H1 (cell line): ENCODE data around the gene RUFY4. TPM values are rescaled to one million over a fixed set of nuclear protein-coding genes. Genes with fewer than 3 reads are reported as not detected.

ENCODE experiments used
- CTCF ChIA-PET: fragments of 300-600 bp; sonication (Branson Sonifier 250); formaldehyde crosslinking; loops from one replicate; lab custom pipeline; 2021; ENCODE audit not compliant: partially characterized antibody; lab: Charles Lee
- POLR2A ChIA-PET: fragments of 300-600 bp; sonication (Branson Sonifier 250); formaldehyde crosslinking; loops from one replicate; lab custom pipeline; 2021; ENCODE audit warnings: inconsistent platforms; ENCODE audit not compliant: partially characterized antibody; lab: Charles Lee
- DNase-seq, 2 experiments: peaks; one replicate each; pipeline versions ENCODE4 v3.0.0 to v3.0.0-alpha.2; 2010 to 2022; ENCODE audit warnings: low spot score in 2 of 2, low read depth in 1 of 2, mixed read lengths in 1 of 2
- FAIRE-seq: peaks from 2 replicates; lab custom pipeline; 2011; peaks lifted over from hg19 to GRCh38; lab: Jason Lieb, UNC
- H2AFZ ChIP-seq: 2 replicates; pipeline ENCODE4 v1.8.1; 2012; ENCODE audit warnings: low read length, inconsistent platforms
- H2AK5ac ChIP-seq: 2 replicates; pipeline ENCODE4 v1.6.1; 2013; ENCODE audit warnings: low read depth, low read length
- H2BK120ac ChIP-seq: replicated peaks from 2 replicates; pipeline ENCODE3; 2013; ENCODE audit warnings: low read depth, low read length, inconsistent platforms
- H2BK12ac ChIP-seq: 2 replicates; pipeline ENCODE4 v1.6.1; 2013; ENCODE audit warnings: low read depth, low read length
- H2BK15ac ChIP-seq: 2 replicates; pipeline ENCODE4 v1.6.1; 2013; ENCODE audit warnings: low read length
- H2BK20ac ChIP-seq: 2 replicates; pipeline ENCODE4 v1.6.1; 2013; ENCODE audit warnings: low read length
- H2BK5ac ChIP-seq: 2 replicates; pipeline ENCODE4 v1.6.1; 2013; ENCODE audit warnings: low read depth, low read length
- H3K14ac ChIP-seq: 2 replicates; pipeline ENCODE4 v1.6.1; 2013; ENCODE audit warnings: inconsistent platforms; ENCODE audit not compliant: insufficient read length
- H3K18ac ChIP-seq: 2 replicates; pipeline ENCODE4 v1.6.1; 2013; ENCODE audit warnings: low read length; ENCODE audit errors: extremely low read depth
- H3K23ac ChIP-seq: 2 replicates; pipeline ENCODE4 v1.6.1; 2013; ENCODE audit warnings: inconsistent platforms; ENCODE audit not compliant: insufficient read length
- H3K23me2 ChIP-seq: 2 replicates; pipeline ENCODE4 v1.6.1; 2013; ENCODE audit warnings: low read depth, low read length
- H3K27ac ChIP-seq: 2 replicates; pipeline ENCODE4 v1.6.1; 2011; ENCODE audit warnings: low read depth, low read length, inconsistent platforms
- H3K27me3 ChIP-seq, 4 experiments: replicated peaks in 1 of 4; 1 replicate in 1 of 4; 2 replicates in 3 of 4; pipeline versions ENCODE4 v1.6.1 to v1.8.1; 2011 to 2013; ENCODE audit warnings: low read length in 3 of 4, mild to moderate bottlenecking in 3 of 4, inconsistent platforms in 2 of 4, mixed read lengths in 2 of 4, moderate library complexity in 1 of 4; ENCODE audit not compliant: control insufficient read depth in 3 of 4, insufficient read depth in 3 of 4; ENCODE audit errors: extremely low read depth in 1 of 4
- H3K36me3 ChIP-seq, 4 experiments: 2 replicates each; pipeline versions ENCODE4 v1.6.1 to v1.8.1; 2011 to 2013; ENCODE audit warnings: mild to moderate bottlenecking in 4 of 4, low read length in 3 of 4, moderate library complexity in 2 of 4, control low read depth in 1 of 4, inconsistent platforms in 1 of 4; ENCODE audit not compliant: insufficient read depth in 4 of 4, control insufficient read depth in 2 of 4
- H3K4ac ChIP-seq: replicated peaks from 2 replicates; pipeline ENCODE3; 2013; ENCODE audit warnings: low read length, low read depth, mixed read lengths, inconsistent platforms; ENCODE audit not compliant: insufficient read length
- H3K4me1 ChIP-seq, 4 experiments: replicated peaks in 1 of 4; 1 replicate in 1 of 4; 2 replicates in 3 of 4; pipeline versions ENCODE4 v1.6.1 to v1.8.1; 2011 to 2013; ENCODE audit warnings: low read length in 3 of 4, inconsistent platforms in 2 of 4, mixed read lengths in 1 of 4; ENCODE audit not compliant: insufficient read depth in 4 of 4, control insufficient read depth in 3 of 4
- H3K4me2 ChIP-seq, 2 experiments: 2 replicates each; pipeline versions ENCODE4 v1.6.1 to v1.8.1; 2011 to 2013; ENCODE audit warnings: low read depth in 2 of 2, low read length in 2 of 2, control low read depth in 1 of 2, inconsistent platforms in 1 of 2, mild to moderate bottlenecking in 1 of 2; ENCODE audit not compliant: insufficient read depth in 1 of 2
- H3K4me3 ChIP-seq, 4 experiments: fragments of 200-600, 300-600 bp in 1 of 4; sonication (generic), shearing (Covaris generic), sonication (Bioruptor Twin) in 1 of 4; 2 replicates each; pipeline versions ENCODE4 v1.5.1 to v1.8.1; 2011 to 2016; ENCODE audit warnings: low read length in 4 of 4, low read depth in 3 of 4, control low read depth in 2 of 4, inconsistent platforms in 2 of 4, mild to moderate bottlenecking in 2 of 4, mixed read lengths in 1 of 4, moderate library complexity in 1 of 4; ENCODE audit not compliant: insufficient read depth in 2 of 4; ENCODE audit errors: extremely low read depth in 1 of 4
- H3K56ac ChIP-seq: replicated peaks from 2 replicates; pipeline ENCODE3; 2013; ENCODE audit warnings: low read depth, mild to moderate bottlenecking, mixed read lengths, low read length, inconsistent platforms; ENCODE audit not compliant: insufficient read length
- H3K79me1 ChIP-seq: 2 replicates; pipeline ENCODE4 v1.6.1; 2013; ENCODE audit warnings: low read depth, low read length, control low read depth
- H3K79me2 ChIP-seq, 2 experiments: 2 replicates each; pipeline versions ENCODE4 v1.6.1 to v1.8.1; 2012 to 2013; ENCODE audit warnings: low read length in 2 of 2, mild to moderate bottlenecking in 2 of 2, inconsistent platforms in 1 of 2; ENCODE audit not compliant: insufficient read depth in 2 of 2, control insufficient read depth in 1 of 2
- H3K9ac ChIP-seq, 4 experiments: replicated peaks in 1 of 4; 1 replicate in 1 of 4; 2 replicates in 3 of 4; pipeline versions ENCODE4 v1.6.1 to v1.8.1; 2011 to 2013; ENCODE audit warnings: low read depth in 3 of 4, low read length in 3 of 4, control low read depth in 2 of 4, mild to moderate bottlenecking in 2 of 4, moderate library complexity in 2 of 4, inconsistent platforms in 1 of 4; ENCODE audit errors: extremely low read depth in 1 of 4
- H3K9me3 ChIP-seq, 2 experiments: 2 replicates each; pipeline versions ENCODE4 v1.6.1 to v1.8.1; 2012 to 2013; ENCODE audit warnings: mild to moderate bottlenecking in 2 of 2, moderate library complexity in 2 of 2, control low read depth in 1 of 2, inconsistent platforms in 1 of 2, low read depth in 1 of 2, low read length in 1 of 2, mixed read lengths in 1 of 2; ENCODE audit not compliant: insufficient read depth in 2 of 2
- H4K20me1 ChIP-seq, 2 experiments: replicated peaks in 1 of 2; 2 replicates each; pipeline versions ENCODE3 to v1.8.1; 2011 to 2013; ENCODE audit warnings: inconsistent platforms in 2 of 2, low read length in 2 of 2, mild to moderate bottlenecking in 1 of 2; ENCODE audit not compliant: insufficient read depth in 2 of 2, control insufficient read depth in 1 of 2
- H4K5ac ChIP-seq: 2 replicates; pipeline ENCODE4 v1.6.1; 2013; ENCODE audit warnings: low read length, low read depth, mixed read lengths, inconsistent platforms; ENCODE audit not compliant: insufficient read length
- H4K8ac ChIP-seq: 2 replicates; pipeline ENCODE4 v1.8.0; 2013; ENCODE audit warnings: mild to moderate bottlenecking, moderate library complexity, low read length, inconsistent platforms; ENCODE audit not compliant: insufficient read depth; ENCODE audit errors: extremely low read depth
- H4K91ac ChIP-seq: replicated peaks from 2 replicates; pipeline ENCODE3; 2013; ENCODE audit warnings: low read length, mixed read lengths, inconsistent platforms; ENCODE audit not compliant: insufficient read length
- CBX5 ChIP-seq: fragments of 300-800, 300-1000 bp; sonication (generic); IDR thresholded peaks from 2 replicates; pipeline ENCODE4 v1.7.1; 2016; ENCODE audit warnings: antibody characterized with exemption, low read length, low read depth
- CHD2 ChIP-seq: IDR thresholded peaks from 2 replicates; pipeline ENCODE4 v1.6.1; 2012; ENCODE audit warnings: low read length, improper control_type of control experiment
- CTBP2 ChIP-seq: IDR thresholded peaks from 2 replicates; pipeline ENCODE4 v1.7.0; 2011; ENCODE audit warnings: borderline replicate concordance, mild to moderate bottlenecking, moderate library complexity, mixed read lengths, low read length; ENCODE audit not compliant: insufficient read depth, insufficient read length
- KDM5A ChIP-seq: fragments of 200-600 bp; IDR thresholded peaks from 2 replicates; pipeline ENCODE4 v1.7.1; 2012; ENCODE audit warnings: mild to moderate bottlenecking, low read length, inconsistent platforms, mixed read lengths
- NRF1 ChIP-seq: IDR thresholded peaks from 2 replicates; pipeline ENCODE4 v1.6.1; 2011; ENCODE audit warnings: mild to moderate bottlenecking, low read depth, low read length, improper control_type of control experiment
- SIRT6 ChIP-seq: IDR thresholded peaks from one replicate; pipeline ENCODE4 v1.7.1; 2012; ENCODE audit warnings: low read length, inconsistent platforms
- SRF ChIP-seq: IDR thresholded peaks from 2 replicates; pipeline ENCODE4 v1.6.1; 2011; ENCODE audit warnings: mild to moderate bottlenecking, low read depth, low read length, moderate library complexity
- TAF1 ChIP-seq: IDR thresholded peaks from 2 replicates; pipeline ENCODE4 v1.6.1; 2011; ENCODE audit warnings: mild to moderate bottlenecking, low read depth, low read length
- WGBS, 2 experiments: shearing (Covaris generic) in 1 of 2; methylation state at CpG; one replicate each; pipeline versions ENCODE4 v1.1.6 to v1.1.7; 2013 to 2015; ENCODE audit warnings: low lambda C conversion rate in 2 of 2, mixed read lengths in 2 of 2, inconsistent platforms in 1 of 2, low coverage in 1 of 2, missing lambda C conversion rate in 1 of 2; ENCODE audit not compliant: insufficient replicate concordance in 2 of 2, insufficient coverage in 1 of 2, insufficient read length in 1 of 2; ENCODE audit errors: extremely low coverage in 1 of 2, missing lambda C conversion rate in 1 of 2; 5-methylcytosine and 5-hydroxymethylcytosine counted together
- polyA plus RNA-seq, 7 experiments: library from polyadenylated mRNA; depleted of rRNA in 3 of 7; stranded (reverse) in 5 of 7; unstranded in 2 of 7; fragments of >200 nt in 5 of 7; fragments of 200-250 nt in 2 of 7; gene quantifications; 1 replicate in 5 of 7; 2 replicates in 1 of 7; 4 replicates in 1 of 7; pipeline versions ENCODE4 v1.2.1 to v1.2.3, GENCODE V29; 2011 to 2013; ENCODE audit warnings: missing spikeins in 2 of 7, mixed read lengths in 2 of 7
- total RNA-seq: library from RNA; stranded (reverse); fragmentation: NEBNext Ultra II Directional; extraction: Animal tissue kit (Norgen Biotek cat#: 25700); gene quantifications from 2 replicates; pipeline ENCODE4 v1.2.1, GENCODE V29; 2021

RUFY4 gene
- total and polyA plus RNA-seq, 2 of the 8 experiments (the other 6 are each of a cell fraction or from before 2014, with no cell fraction given): 0.32 to 0.38 TPM

DNA sequence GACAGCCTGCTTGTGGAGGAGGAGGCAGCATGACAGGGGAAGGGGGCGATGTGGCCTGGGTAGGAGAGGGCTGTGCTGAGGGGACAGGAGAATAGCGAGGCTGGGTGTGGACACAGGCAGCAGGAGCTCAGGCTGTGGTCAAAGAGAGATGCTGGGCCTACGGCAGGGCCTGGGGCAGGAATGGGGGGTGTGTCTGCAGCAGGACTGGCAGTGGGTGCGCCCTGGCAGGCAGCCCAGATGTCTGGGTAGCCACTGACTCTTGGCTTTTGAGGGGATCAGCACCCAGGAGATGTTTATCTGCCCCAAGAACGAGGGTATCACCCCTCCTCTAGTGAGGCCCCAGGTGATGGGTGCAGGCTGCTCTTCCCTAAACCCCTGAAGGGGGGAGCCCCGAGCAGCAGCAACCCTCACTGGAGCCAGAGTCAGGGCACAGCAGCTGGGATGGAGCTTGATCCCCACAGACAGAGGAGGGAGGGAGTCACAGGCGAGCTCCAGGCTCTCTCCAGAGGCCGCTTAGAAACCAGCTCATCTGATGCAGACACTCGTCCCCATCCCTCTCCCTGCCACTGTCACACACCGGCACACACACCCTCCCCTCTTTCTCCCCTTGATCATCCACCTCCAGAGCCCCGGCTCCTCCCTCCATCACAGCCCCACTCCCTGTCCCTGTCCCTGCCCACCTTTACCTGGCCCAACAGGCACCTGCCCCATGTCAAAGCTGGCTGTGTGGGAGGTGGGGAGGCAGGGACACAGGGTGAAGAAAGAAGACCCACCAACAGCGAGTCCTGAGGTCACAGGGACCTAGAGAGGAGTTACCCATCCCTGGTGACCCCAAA lies 36.5 kb upstream of the RUFY4 start:
- H3K14ac ChIP-seq: no peak overlapping the region
- TF ChIP-seq CHD2 (no peak), SIRT6 (no peak), TAF1 (no peak), CBX5 (no peak), SRF (no peak), KDM5A (no peak), CTBP2 (no peak), NRF1 (no peak)
- H2BK5ac ChIP-seq: peak overlapping the region; percentile 94; the same call in 1 of the 2 replicates
- H3K56ac ChIP-seq: no peak overlapping the region
- no peak overlapping the region for H3K9ac ChIP-seq
- no peak overlapping the region; a peak in 1 of 4 replicates for H3K4me2 ChIP-seq
- DNase-seq: no peak
- ChIA-PET CTCF (interaction anchor here (1.0 to 6.3 kb wide), 31 partner anchors 8 to 247 kb away, joined by 3 to 57 read pairs (median 6); partner anchors contain the start of gene RUFY4), POLR2A (interaction anchor here (1.5 kb wide), 1 partner anchor 21 kb away, joined by 3 read pairs; no protein-coding TSS in a partner anchor)
- H3K36me3 ChIP-seq: no peaks in the 10 kb centered on the region
- no peak overlapping the region for H4K91ac ChIP-seq
- H3K4me1 ChIP-seq: peaks cover 0 to 13% (median 5%) of the 10 kb centered on the region in 4 experiments; a peak in 5 of 7 replicates
- no peak overlapping the region for H4K8ac ChIP-seq
- H4K5ac ChIP-seq: no peak overlapping the region
- H3K18ac ChIP-seq: peak overlapping the region; percentile 87; the same call in 1 of the 2 replicates
- H2AFZ ChIP-seq: no peak overlapping the region
- H4K20me1 ChIP-seq: peaks cover 0 to 8% of the 10 kb centered on the region in 2 experiments
- 82% methylated on average over 9 of the region's 12 CpGs; no CpG with 5 or more reads in 1 of the 2 experiments for WGBS, 2 experiments
- H3K4me3 ChIP-seq: no peak overlapping the region
- peak overlapping the region; percentile 61; the same call in 1 of the 2 replicates for H2BK20ac ChIP-seq
- H3K23me2 ChIP-seq: peaks cover 17% of the 10 kb centered on the region; the same call in 1 of the 2 replicates
- H3K27me3 ChIP-seq: peaks cover 6 to 25% (median 20%) of the 10 kb centered on the region in 4 experiments
- H2BK120ac ChIP-seq: no peak overlapping the region
- H2BK15ac ChIP-seq: peak overlapping the region; percentile 46; the same call in 1 of the 2 replicates
- H3K79me2 ChIP-seq: no peaks in the 10 kb centered on the region
- 0 out of 2 replicates have a peak overlapping the region, but pooled peaks have one; percentile 32 for H2AK5ac ChIP-seq
- H3K79me1 ChIP-seq: no peaks in the 10 kb centered on the region
- FAIRE-seq: no peak
- H3K9me3 ChIP-seq: no peaks in the 10 kb centered on the region
- H3K4ac ChIP-seq: no peak overlapping the region
- H3K23ac ChIP-seq: no peak overlapping the region
- H3K27ac ChIP-seq: no peak overlapping the region
- H2BK12ac ChIP-seq: peak overlapping the region; percentile 90
